Islet of Langerhans (tissue), 1 donor: ENCODE measurements around the gene S100A3.
"Not testable (repeated sequence)": the region's sequence is repeated elsewhere in the genome, so short reads cannot be mapped to it uniquely, and the experiment has no call there.

Experiments
- FAIRE-seq: peaks from one replicate; lab custom pipeline; 2011; peaks lifted over from hg19 to GRCh38; lab: Jason Lieb, UNC

S100A3 gene

GRCh38 chr1:153534925-153535241 lies 14.2 kb downstream of the S100A3 start:
- no peak for FAIRE-seq

GRCh38 chr1:153534226-153534924 lies 14.7 kb downstream of the S100A3 start:
- no peak for FAIRE-seq

DNA sequence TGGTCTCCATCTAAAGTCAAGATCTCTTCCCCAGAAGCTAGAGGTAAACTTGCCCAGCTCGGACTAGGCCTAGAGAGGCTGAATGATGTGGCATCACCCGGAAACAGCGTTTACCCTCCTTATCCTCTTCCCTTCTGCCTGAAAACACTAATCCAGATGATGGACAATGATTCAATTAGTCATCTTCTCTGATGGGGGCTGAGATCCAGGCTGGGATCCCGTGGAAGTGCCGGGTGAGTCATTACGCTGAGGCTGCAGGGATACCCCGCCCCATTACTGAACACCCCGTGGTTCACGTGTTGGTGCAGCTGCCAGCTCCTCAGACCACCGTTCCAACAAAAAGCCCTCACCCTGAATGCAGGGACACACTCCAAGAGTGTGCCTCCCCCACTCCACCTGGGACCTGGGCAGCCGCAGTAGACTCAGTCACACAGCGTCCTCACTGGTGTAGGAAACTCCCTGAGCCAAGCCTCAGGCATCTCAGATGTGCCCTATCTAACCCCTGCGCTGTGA lies 15.3 kb downstream of the S100A3 start:
- no peak for FAIRE-seq

GRCh38 chr1:153532769-153533599 lies 16.1 kb downstream of the S100A3 start:
- no peak for FAIRE-seq

- FAIRE-seq: no peak
These were observed 16.9 kb downstream of the S100A3 start for GRCh38 chr1:153532181-153532580.

DNA sequence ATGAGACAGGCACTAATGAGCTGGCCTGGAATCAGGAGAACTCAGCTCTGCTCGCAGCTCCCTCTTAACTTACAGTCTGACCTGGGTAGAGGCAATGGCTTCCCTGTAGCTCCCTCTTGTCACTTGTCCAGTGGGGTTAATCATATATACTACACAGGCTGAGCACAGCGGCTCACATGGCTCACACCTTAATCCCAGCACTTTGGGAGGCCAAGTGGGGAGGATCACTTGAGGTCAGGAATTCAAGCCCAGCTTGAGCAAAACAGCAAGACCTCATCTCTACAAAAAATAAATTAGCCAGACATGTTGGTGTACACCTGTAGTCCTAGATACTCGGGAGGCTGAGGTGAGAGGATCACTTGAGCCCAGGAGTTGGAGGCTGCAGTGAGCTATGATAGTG lies 17.4 kb downstream of the S100A3 start:
- no peak for FAIRE-seq

GRCh38 chr1:153527683-153528040 lies 21.4 kb downstream of the S100A3 start:
- FAIRE-seq: no peak

GRCh38 chr1:153527023-153527682 lies 21.9 kb downstream of the S100A3 start:
- FAIRE-seq: no peak

DNA sequence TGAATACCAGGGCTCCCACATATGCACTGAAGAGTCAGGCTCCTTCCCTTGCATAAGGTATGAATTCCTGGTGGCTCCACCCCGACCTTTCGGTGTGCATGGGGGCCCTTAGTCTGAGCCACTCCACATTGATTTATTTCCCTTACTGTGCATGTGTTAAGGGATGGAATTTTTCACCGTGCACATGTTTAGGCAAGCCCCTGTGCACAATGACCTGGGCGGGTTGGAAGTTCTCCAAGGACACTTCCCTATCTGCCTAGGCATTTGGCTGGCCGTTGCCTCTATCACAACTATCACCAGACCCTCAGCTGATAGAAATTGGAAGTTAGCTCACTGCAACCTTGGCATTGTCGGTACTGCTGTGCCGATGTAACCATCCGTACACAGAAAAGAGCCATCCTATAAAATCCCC lies 22.9 kb downstream of the S100A3 start:
- FAIRE-seq: no peak

- no peak for FAIRE-seq
These were observed 23.9 kb downstream of the S100A3 start for GRCh38 chr1:153525088-153525728.

DNA sequence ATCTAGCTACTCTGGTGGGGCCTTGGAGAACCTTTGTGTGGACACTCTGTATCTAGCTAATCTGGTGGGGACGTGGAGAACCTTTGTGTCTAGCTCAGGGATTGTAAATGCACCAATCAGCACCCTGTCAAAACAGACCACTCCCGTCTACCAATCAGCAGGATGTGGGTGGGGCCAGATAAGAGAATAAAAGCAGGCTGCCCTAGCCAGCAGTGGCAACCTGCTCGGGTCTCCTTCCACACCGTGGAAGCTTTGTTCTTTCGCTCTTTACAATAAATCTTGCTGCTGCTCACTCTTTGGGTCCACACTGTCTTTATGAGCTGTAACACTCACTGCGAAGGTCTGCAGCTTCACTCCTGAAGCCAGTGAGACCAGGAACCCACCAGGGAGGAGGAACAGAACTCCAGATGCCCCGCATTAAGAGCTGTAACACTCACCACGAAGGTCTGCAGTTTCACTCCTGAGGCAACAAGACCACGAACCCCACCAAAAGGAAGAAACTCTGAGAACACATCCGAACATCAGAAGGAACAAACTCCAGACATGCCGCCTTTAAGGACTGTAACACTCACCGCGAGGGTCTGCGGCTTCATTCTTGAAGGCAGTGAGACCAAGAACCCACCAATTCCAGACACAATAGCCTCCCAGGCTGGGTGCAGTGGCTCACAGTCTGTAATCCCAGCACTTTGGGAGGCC lies 26.6 kb downstream of the S100A3 start:
- not testable (repeated sequence) for FAIRE-seq

- FAIRE-seq: not testable (repeated sequence)
These were observed 27.2 kb downstream of the S100A3 start for GRCh38 chr1:153521808-153522207.

DNA sequence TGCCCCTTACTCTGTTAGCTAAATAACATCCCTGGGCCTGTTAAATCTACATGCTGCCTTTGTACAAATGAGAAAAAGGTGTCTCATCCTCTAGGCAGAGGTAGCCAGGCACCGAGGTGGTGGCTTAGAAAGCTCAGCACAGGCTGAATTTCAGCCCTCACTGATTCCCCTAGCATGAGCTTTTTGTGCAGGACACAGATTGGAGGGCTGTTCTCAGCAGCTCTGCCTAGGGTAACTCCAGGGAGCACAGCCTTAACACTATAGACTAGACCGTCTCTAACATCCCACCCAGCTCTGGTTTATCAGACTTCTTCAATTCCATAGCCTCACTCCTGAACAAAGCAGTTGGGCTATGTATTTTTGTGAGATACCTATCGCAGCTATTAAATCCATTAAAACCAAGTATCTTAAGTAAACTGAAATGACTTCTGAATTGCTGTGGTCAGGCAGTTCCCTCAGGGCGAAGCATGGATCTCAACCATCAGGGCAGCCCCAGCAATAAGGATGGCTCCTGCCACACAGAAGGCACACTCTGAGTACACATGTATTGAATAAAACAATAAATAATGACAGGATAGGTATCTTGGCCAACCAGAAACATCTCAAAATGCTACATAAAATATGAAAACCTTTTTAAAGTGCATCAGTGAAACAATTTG lies 28.1 kb downstream of the S100A3 start:
- FAIRE-seq: no peak

DNA sequence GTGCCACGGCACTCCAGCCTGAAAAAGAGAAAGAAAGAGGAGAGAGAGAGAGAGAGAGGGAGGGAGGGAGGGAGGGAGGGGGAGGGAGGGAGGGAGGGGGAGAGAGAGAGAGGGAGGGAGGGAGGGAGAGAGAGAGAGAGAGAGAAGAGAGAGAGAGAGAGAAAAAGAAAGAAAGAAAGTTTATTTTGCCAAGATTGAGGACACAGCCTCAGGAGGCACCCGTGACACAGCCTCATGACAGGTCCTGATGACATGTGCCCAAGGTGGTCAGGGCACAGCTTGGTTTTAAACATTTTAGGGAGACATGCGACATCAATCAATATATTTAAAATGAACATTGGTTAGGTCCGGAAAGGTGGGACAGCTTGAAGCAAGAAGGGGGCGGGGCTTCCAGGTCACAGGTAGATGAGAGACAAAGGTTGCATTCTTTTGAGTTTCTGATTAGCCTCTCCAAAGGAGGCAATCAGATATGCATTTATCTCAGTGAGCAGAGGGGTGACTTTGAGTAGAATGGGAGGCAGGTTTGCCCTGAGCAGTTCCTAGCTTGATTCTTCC lies 28.8 kb downstream of the S100A3 start:
- FAIRE-seq: not testable (repeated sequence)

DNA sequence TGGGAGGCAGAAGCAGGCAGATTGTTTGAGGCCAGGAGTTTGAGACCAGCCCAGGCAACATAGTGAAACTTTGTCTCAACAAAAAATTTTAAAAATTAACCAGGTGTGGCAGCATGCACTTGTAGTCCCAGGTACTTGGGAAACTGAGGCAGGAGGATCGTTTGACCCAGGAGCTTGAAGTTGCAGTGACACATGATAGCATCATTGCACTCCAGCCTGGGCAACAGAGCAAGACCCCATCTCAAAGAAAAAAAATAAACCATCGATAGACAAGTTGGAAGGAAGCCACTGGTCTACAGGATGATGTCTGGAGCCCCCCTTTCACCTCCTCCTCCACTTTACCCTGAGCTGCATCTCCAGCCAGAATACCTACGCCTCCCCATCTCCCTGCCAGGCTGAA lies 29.8 kb downstream of the S100A3 start:
- no peak for FAIRE-seq

- no peak for FAIRE-seq
These were observed 33.3 kb downstream of the S100A3 start for GRCh38 chr1:153515504-153516394.

GRCh38 chr1:153513666-153514065 lies 35.4 kb downstream of the S100A3 start:
- FAIRE-seq: no peak

- FAIRE-seq: no peak
These were observed 36.0 kb downstream of the S100A3 start for GRCh38 chr1:153513023-153513422.

DNA sequence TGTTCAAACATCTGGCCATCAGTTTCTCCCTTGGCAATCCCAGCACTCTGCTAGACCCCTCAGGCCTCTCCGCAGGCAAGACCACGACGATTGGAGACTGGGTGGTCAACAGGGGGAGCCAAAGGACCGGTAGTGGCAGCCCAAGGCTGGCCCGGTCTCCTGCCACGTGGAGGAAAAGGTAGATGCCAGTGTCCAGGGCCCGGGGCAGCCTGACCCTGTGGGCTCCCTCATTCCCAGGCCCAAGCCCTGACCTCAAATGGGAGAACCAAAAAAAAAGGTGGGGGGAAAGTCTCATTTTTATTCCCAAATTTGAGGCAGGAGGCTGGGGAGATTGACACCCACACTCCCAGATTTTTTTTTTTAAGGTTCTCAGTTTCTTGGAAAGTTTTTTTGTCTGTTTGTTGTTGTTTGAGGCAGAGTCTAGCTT lies 38.1 kb downstream of the S100A3 start:
- FAIRE-seq: no peak

DNA sequence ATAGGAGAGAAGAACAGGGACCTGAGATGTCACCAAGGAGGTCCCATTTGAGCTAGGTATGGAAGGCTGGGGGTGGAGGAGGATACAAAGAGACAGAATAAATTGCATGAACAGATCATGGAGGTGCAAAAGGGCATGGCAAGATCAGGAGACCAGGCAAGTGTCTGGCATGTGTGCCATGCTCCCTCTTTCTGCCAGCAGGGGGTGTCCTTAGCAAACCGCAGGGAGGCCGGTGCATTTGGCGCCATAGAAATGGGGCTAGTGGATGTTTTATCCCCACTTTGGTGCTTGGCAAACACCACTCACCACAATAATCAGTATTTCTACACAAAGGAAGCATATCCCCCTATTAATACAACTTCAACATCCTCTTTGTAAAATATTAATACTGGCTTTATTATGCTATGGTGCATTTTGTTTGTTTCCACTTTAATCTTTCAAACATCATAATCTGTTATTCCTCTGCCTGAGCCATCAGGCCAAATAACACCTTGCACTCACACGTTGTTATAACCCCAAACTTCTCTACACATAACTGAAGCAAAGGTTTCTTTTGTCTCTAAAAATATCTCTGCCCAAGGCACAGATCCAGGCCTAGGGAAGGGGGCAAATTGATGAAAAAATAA lies 39.2 kb downstream of the S100A3 start:
- FAIRE-seq: no peak
